HTR-8/SVneo (cell line): ENCODE data around the gene ESPL1.
"Not testable (repeated sequence)": the region's sequence is repeated elsewhere in the genome, so short reads cannot be mapped to it uniquely, and the experiment has no call there.

Source experiments
- DNase-seq: peaks from one replicate; pipeline ENCODE4 v3.0.0; 2011; ENCODE audit warnings: low spot score, mixed read lengths; ENCODE audit not compliant: insufficient read length
- FAIRE-seq: peaks from 2 replicates; lab custom pipeline; 2011; peaks lifted over from hg19 to GRCh38; lab: Jason Lieb, UNC

ESPL1 gene

DNA sequence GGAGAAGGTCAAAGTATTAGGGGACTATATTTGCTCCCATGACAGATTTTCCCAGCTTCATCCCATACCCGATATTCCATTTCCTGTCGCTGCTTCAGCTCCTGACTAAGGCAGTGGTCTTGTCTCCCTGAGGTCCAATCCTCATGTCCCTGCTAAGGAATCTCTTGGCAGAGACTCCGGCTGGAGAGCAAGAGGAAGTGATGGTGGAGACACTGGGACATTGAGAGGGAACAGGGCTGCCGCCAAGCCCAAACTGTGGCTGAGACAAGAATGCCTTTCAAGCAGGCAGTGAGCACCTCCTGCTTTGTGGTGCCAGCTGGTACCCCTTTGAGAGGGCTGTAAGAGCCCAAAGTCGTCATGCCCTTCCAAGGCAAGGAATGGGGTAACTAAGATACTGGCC is 62.6 kb downstream of the ESPL1 start:
- DNase-seq (no peak), FAIRE-seq (no peak)

DNA sequence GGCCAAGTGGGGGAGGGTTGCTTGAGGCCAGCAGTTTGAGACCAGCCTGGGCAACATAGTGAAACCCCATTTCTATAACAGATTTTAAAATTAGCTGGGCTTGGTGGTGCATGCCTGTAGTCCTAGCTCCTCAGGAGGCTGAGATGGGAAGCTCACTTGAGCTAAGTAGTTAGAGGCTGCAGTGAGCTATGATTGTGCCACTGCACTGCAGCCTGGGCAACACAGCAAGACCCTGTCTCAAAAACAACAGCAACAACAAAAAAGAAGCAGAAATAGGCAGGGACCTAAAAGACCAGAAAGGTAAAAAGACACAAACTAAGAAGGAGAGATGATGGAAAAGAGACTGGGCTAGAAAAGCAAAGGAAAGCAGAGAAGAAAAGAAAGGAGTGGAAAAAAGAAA is 64.2 kb downstream of the ESPL1 start:
- FAIRE-seq, DNase-seq: not testable (repeated sequence)

DNA sequence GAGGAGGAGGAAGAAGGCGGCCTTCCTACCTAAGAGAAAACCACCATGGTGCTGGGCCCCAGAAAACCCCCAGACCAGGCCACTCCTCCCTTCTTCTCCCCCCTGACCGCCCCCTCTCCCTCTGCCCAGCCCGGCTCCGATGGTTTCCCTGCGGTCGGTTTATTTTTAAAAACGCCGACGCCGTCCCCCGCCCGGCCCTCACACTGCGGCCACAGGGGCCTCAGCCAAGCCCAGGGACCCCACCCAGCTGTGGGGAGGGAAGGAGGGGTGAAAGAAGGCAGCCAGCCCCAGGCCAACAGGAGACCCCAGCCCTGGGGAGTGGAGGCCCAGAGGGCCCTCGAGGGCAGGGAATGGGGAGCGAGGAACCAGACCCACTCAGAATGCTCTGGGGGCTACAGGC is 64.6 kb downstream of the ESPL1 start:
- DNase-seq: no peak
- FAIRE-seq: no peak

DNA sequence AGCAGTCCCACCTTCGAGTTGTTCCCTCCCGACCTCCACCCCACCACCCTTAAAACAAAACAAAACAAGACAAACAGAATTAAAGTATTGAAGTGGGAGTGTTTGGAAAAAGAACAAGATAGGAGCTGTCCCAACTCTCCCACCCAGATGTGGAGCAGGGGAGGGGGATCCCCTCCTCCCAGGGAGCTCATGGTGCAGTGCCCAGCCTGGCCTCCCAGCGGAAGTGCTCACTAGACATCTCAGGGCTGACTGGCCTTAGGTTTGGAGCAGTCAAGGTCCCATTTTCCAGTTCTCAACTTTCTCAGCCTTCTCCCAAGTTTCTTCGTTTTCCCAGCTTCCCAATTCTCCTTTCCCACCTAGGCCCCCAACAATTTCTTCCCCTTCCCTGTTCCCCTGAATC is 65.2 kb downstream of the ESPL1 start:
- FAIRE-seq (no peak), DNase-seq (no peak)

DNA sequence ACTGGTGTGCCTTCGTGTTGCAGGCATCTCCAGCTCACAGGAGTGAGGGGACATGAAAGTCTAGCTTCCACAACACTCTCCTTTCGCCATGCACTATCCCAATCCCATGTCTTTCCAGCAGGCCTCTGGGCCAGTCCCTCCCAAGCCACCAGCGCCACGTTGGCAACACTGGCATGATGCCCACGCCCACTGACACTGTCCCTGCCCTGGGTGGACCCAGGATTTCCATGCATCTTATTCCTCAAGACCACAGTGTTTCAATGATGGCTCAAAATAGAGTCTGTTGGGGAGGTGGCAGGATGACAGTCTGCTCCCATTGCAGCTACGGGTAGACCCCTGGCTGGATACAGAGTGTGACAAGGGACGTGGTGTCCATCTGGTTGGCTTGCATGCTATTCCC is 65.7 kb downstream of the ESPL1 start:
- FAIRE-seq: no peak
- DNase-seq: no peak

DNA sequence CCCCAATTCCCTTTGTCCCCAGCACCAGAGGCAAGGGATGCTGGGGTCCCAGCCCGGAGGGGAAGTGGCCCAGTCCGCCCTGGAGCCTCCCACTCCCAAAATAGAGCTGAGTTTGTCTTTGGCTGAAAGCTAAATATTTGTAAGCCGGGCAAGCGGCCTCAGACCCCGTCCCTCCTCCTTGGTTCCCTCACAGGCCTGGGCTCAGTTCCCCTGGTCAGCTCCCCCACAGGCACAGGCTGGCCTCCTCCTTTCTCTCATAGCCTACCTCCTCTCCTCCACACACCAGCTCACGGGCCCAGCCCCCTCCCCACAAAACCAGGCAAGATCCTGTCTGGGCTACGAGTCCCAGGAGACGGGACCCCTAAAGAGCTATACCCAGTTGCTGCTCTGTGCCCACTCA is 66.7 kb downstream of the ESPL1 start:
- DNase-seq (no peak), FAIRE-seq (no peak)

DNA sequence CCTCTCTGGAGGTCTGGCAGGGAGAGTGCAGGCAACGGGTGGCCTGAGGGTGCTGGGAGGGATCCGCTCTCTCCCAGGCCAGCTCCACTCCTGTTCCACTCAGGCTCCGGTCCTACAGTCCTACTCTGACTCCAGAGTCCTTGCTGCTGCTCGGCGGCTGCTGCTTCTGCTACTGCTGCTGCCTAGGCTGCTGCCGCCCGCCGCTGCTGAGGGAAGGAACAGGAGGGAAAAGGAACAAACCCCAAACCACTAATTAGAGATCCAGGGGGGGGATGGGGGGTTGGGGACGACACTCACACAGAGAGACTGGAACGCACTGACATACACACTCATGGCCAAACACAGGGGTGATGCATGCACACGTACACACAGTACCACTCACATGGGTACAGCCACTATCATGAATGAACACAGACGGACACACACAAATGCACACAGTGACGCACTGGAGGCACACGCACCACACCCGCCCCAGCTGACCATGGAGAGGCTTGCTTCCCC is 68.1 kb downstream of the ESPL1 start, which contains the start of gene SP7:
TSS of gene SP7 (minus strand) at position 174 of the 501 bp plus-strand sequence. CDS start 708 bp downstream, outside the sequence.
- DNase-seq (no peak), FAIRE-seq (no peak)

DNA sequence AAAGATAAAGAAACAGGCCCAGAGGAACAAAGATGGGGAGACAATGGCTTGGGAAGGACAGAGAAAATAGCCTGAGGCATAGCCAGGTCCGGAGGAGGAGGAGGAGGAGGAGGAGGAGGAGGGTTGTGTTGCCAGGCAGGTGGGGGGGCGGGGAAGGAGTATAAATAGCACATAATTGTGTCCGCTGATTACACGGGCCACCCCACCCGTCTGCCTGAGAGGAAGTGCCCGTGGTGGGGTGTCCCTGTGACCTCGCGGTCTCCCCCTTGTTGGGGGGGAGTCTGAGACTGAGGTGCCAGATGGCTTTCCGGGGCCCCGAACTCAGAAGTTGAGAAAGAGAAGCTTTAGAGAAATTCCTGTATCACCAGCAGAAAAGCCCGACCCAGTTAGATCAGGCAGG is 69.9 kb downstream of the ESPL1 start:
- no peak for FAIRE-seq
- DNase-seq: no peak

DNA sequence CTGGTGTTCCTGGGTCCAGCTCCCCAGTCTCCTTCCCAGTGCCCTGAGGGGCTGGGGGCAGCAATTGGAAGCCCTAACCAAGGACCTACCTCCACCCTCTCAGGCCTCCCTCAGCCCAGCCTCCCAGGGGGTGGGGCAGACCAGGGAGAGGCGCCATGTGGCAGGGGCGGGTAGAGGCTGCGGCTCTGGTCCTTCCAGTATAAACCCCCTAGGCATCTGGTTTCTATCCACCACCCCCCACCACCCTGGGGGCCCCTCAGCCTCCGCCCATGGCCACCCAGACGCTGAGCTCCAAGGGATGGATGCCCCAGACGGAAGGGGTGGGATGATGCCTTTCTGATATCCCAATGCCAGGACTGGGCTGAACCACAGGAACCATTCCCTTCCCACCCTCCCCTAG is 70.8 kb downstream of the ESPL1 start:
- no peak for DNase-seq
- no peak for FAIRE-seq

DNA sequence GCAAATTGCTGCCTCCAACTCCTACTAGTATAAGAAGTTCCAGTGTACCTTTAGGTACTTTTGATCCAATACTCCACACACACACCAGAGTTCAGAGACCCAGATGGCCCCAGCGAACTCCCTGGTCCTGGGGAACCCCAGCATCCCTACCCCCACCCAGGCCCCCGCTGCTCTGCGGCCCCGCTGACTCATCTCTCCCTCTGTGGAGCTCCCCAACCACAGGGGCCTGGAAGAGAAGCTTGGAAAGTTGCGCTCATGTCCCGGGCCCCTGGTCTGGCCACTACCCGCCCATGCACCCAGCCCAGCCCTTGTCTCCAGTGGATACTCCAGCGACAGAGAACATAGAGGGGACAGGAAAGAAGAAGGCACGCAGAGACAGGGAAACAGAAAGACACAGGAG is 72.3 kb downstream of the ESPL1 start:
- no peak for FAIRE-seq
- DNase-seq: no peak
